Esophagus muscularis mucosa (tissue), 4 donors: ENCODE measurements around the gene PMAIP1. TPM values are rescaled to one million over a fixed set of nuclear protein-coding genes. Genes with fewer than 3 reads are reported as not detected.

Experiments
- DNase-seq: peaks from one replicate; pipeline ENCODE4 v3.0.0-alpha.2; 2017; ENCODE audit errors: extremely low spot score
- H3K27ac ChIP-seq, 4 donors: fragments of 200-600 bp; sonication (generic); replicated peaks in 1 of 4; 1 replicate in 3 of 4; 2 replicates in 1 of 4; pipeline ENCODE4 v1.5.1; 2016 to 2019; ENCODE audit warnings: mild to moderate bottlenecking in 1 of 4
- H3K27me3 ChIP-seq, 4 donors: fragments of 200-600 bp; sonication (generic); one replicate each; pipeline versions ENCODE4 v1.5.1 to v1.6.0; 2016 to 2019
- H3K36me3 ChIP-seq, 4 donors: fragments of 200-600 bp; sonication (generic); one replicate each; pipeline ENCODE4 v1.5.1; 2016 to 2019
- H3K4me1 ChIP-seq, 4 donors: fragments of 200-600 bp; sonication (generic); one replicate each; pipeline ENCODE4 v1.5.1; 2016 to 2019
- H3K4me3 ChIP-seq, 4 donors: fragments of 200-600 bp; sonication (generic); 1 replicate in 2 of 4; 2 replicates in 2 of 4; pipeline ENCODE4 v1.5.1; 2016 to 2019; ENCODE audit warnings: mild to moderate bottlenecking in 4 of 4, moderate library complexity in 1 of 4
- H3K9me3 ChIP-seq, 4 donors: fragments of 200-600 bp; sonication (generic); 1 replicate in 3 of 4; 2 replicates in 1 of 4; pipeline ENCODE4 v1.5.1; 2016 to 2019
- CTCF ChIP-seq, 3 experiments: fragments of 200-600 bp in 2 of 3; fragments of 450-650 bp in 1 of 3; sonication (generic) in 2 of 3; IDR thresholded peaks; one replicate each; pipeline ENCODE4 v1.5.1; 2017 to 2019; ENCODE audit warnings: antibody characterized with exemption in 3 of 3, mild to moderate bottlenecking in 2 of 3, moderate library complexity in 1 of 3
- EP300 ChIP-seq: sonication (generic); formaldehyde crosslinking; IDR thresholded peaks from one replicate; pipeline ENCODE4 v1.6.1; 2017; ENCODE audit warnings: antibody characterized with exemption
- POLR2A ChIP-seq: fragments of 450-650 bp; IDR thresholded peaks from one replicate; pipeline ENCODE4 v1.6.1; 2017; ENCODE audit warnings: antibody characterized with exemption, moderate library complexity, mild to moderate bottlenecking, low read depth
- POLR2AphosphoS5 ChIP-seq, 2 donors: sonication (generic); formaldehyde crosslinking; IDR thresholded peaks; one replicate each; pipeline ENCODE4 v1.6.1; 2017; ENCODE audit warnings: antibody characterized with exemption in 2 of 2
- WGBS: methylation state at CpG from one replicate; pipeline ENCODE4 v1.1.5; 2018; 5-methylcytosine and 5-hydroxymethylcytosine counted together
- intact Hi-C: fragments of 100-400 bp; cut with DNase I; formaldehyde crosslinking; loops from one replicate; pipeline ENCODE4 v1.15.1; 2023
- total RNA-seq, 4 donors: library from RNA; depleted of rRNA; stranded (reverse); fragments of >200 nt; gene quantifications; one replicate each; pipeline versions ENCODE4 v1.1.0 to v1.2.1, GENCODE V29; 2016

Gene PMAIP1
- total RNA-seq, 4 donors from 2014 or later = 0.42 to 1.3 (median 0.79) TPM

- TF ChIP-seq POLR2AphosphoS5 (IDR thresholded peaks at IDR 0.05) (no peak), CTCF (IDR thresholded peaks at IDR 0.05) (no peak), EP300 (no peak), POLR2A (no peak)
- intact Hi-C loops = no loop called here
- 75% methylated on average over 4 of the region's 4 CpGs for WGBS
- H3K27ac ChIP-seq = no peak overlapping the region
- no peak for DNase-seq
- peaks cover 0 to 16% (median 0%) of the 10 kb centered on the region in 4 donors for H3K27me3 ChIP-seq
- no peak overlapping the region for H3K4me3 ChIP-seq
- H3K4me1 ChIP-seq = no peaks in the 10 kb centered on the region
- H3K36me3 ChIP-seq = no peaks in the 10 kb centered on the region
- no peaks in the 10 kb centered on the region for H3K9me3 ChIP-seq
Measured at GRCh38 chr18:59861009-59861408, 38.8 kb upstream of the PMAIP1 start.

- TF ChIP-seq POLR2A = no peak
- no peak for TF ChIP-seq EP300
- no peak for TF ChIP-seq CTCF (IDR thresholded peaks at IDR 0.05)
- no peak for TF ChIP-seq POLR2AphosphoS5 (IDR thresholded peaks at IDR 0.05)
- WGBS = 86% methylated on average over 7 of the region's 7 CpGs
- intact Hi-C loops = no loop called here
- H3K27me3 ChIP-seq = peaks cover 0 to 16% (median 0%) of the 10 kb centered on the region in 4 donors
- no peaks in the 10 kb centered on the region for H3K36me3 ChIP-seq
- DNase-seq = no peak
- no peak overlapping the region for H3K27ac ChIP-seq
- H3K4me1 ChIP-seq = no peaks in the 10 kb centered on the region
- H3K9me3 ChIP-seq = no peaks in the 10 kb centered on the region
- no peak overlapping the region for H3K4me3 ChIP-seq
Measured at GRCh38 chr18:59861963-59862819, 37.6 kb upstream of the PMAIP1 start.

GRCh38 chr18:59865241-59865986 is 34.4 kb upstream of the PMAIP1 start:
- intact Hi-C loops = no loop called here
- Histone ChIP-seq H3K9me3 (no peaks in the 10 kb centered on the region), H3K27ac (no peak overlapping the region), H3K27me3 (peaks cover 0 to 16% (median 0%) of the 10 kb centered on the region in 4 donors), H3K4me1 (no peaks in the 10 kb centered on the region), H3K36me3 (no peaks in the 10 kb centered on the region), H3K4me3 (no peak overlapping the region)
- DNase-seq = no peak
- TF ChIP-seq POLR2A (no peak), POLR2AphosphoS5 (IDR thresholded peaks at IDR 0.05) (no peak), EP300 (no peak), CTCF (IDR thresholded peaks at IDR 0.05) (no peak)
- WGBS = 75% methylated on average over 6 of the region's 6 CpGs

- no peaks in the 10 kb centered on the region for H3K9me3 ChIP-seq
- no peak overlapping the region for H3K4me3 ChIP-seq
- WGBS = 86% methylated on average over 2 of the region's 2 CpGs
- intact Hi-C loops = no loop called here
- TF ChIP-seq EP300 (no peak), POLR2A (no peak), POLR2AphosphoS5 (IDR thresholded peaks at IDR 0.05) (no peak), CTCF (IDR thresholded peaks at IDR 0.05) (no peak)
- DNase-seq = no peak
- H3K27me3 ChIP-seq = peaks cover 0 to 16% (median 0%) of the 10 kb centered on the region in 4 donors
- no peaks in the 10 kb centered on the region for H3K36me3 ChIP-seq
- H3K27ac ChIP-seq = no peak overlapping the region
- H3K4me1 ChIP-seq = no peaks in the 10 kb centered on the region
Measured at GRCh38 chr18:59866551-59867269, 33.1 kb upstream of the PMAIP1 start.
